GM12873 (cell line): ENCODE data around the gene GRK1.
A peak's percentile ranks its signal among the peaks of the same experiment; 100 is the strongest.

Source experiments
- CTCF ChIP-seq: IDR thresholded peaks from 2 replicates; pipeline ENCODE4 v1.5.1; 2012; ENCODE audit warnings: low read depth, mild to moderate bottlenecking, moderate library complexity, low read length, control low read depth; ENCODE audit not compliant: insufficient read depth; ENCODE audit errors: missing control alignments

GRK1 gene

GRCh38 chr13:113666951-113667701, at the start of gene GRK1:
Gene GRK1, plus strand, starts transcription at chr13:113667219. Its CDS starts 168 bp downstream, at chr13:113667387.
- no peak for TF ChIP-seq CTCF

DNA sequence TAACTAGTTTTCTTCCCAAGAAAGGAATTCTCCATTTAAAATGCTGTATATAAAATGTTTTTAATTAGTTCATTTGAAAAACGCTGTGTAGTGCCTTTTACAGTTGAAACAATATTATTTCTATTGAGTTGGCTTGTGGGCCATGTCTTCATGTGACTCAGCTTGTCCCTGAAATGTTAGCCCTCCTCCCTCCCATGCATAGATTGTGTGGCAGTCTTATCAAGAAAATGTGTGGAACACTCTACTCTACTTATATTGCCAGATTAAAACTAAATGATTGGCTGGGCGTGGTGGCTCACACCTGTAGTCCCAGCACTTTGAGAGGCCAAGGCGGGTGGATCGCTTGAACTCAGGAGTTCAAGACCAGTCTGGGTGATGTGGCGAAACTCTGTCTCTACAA, 49.1 kb upstream of the GRK1 start:
- no peak for TF ChIP-seq CTCF

GRCh38 chr13:113618455-113618854, 48.6 kb upstream of the GRK1 start:
- no peak for TF ChIP-seq CTCF

DNA sequence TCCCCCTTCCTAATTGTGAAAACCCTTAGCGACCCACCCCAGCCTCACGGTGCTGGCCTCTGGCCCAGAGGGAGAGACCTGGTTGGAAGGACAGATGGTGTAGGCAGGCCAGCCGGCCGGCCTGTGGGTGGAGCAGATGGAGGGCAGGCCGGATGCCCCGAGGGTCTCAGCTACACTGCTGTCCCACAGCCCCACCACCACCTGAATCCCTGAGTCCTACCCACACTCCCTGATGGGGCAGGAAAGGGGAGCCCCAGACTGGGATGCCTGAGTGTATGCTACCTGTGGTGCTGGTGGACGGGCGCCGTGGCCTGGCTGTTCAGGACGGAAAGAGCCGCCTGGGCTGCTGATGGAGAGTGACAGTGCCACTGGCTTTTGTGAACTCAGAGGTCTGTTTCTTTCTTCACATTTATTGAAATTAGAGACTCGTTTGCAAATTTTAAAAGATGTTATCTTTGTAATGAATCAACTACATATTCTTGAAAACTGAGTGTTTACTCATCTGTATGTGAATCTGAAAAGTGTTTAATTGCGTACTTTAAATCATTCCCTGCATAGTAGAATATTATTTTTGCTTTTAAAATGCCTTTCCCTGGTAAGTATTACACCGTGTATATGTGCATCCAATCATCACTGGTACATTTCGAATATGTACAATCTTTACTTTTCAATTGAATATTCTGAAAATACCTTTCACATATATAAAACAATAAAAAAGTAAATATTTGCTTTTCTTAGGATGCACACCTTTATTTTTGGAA, 46.8 kb upstream of the GRK1 start:
- TF ChIP-seq CTCF = no peak

DNA sequence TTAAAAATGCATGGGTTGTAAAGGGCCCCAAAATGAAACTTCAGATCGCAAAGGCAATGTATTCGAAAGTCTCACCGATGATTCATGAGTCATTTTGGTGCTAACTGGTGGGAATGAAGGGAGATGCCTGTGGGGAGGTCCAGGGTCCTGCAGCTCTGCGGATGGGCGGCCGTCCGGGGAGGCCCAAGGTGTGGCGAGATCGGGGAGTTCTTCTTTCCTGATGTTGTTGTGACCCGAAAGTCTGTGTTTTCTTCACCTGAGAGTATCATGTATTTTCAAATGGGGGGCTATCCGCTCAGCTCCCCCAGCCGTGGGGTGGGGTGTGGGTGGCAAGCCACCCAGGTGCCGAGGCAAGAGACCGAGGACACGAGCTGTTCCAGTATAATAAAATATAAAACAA, 46.0 kb upstream of the GRK1 start:
- TF ChIP-seq CTCF = no peak

DNA sequence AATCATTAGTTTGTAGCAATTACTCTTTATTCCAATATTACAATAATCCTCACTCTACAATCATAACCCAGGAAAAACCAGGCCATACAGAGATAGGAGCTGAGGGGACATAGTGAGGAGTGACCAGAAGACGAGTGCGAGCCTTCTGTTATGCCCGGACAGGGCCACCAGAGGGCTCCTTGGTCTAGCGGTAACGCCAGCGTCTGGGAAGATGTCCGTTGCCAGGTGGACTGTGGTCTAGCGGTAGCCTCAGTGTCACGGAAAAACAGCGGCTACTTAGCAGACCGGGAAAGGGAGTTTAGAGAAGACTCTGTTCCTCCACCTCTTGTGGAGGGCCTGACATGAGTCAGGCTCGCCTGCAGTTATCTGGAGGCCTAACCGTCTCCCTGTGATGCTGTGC, 45.5 kb upstream of the GRK1 start:
- TF ChIP-seq CTCF = peak; percentile 17

GRCh38 chr13:113622791-113623490, 44.1 kb upstream of the GRK1 start:
- TF ChIP-seq CTCF = no peak
